Measurements from ENCODE around the gene ATP10A. TPM values are rescaled to one million over a fixed set of nuclear protein-coding genes. Genes with fewer than 3 reads are reported as not detected.

ATP10A gene
- total and polyA plus RNA-seq, 2 experiments from 2014 or later = 0.75 to 0.77 TPM

- H3K4me3 ChIP-seq = no peak overlapping the region
- no peak overlapping the region for H3K4me2 ChIP-seq
- H4K20me1 ChIP-seq (ENCODE audit: insufficient read depth, poor library complexity, severe bottlenecking) = no peaks in the 10 kb centered on the region
- TF ChIP-seq CTCF (IDR thresholded peaks at IDR 0.05; ENCODE audit: poor library complexity) = no peak
- no peak for TF ChIP-seq EZH2phosphoT487 (IDR thresholded peaks at IDR 0.05; ENCODE audit: low read depth, severe bottlenecking, unreplicated experiment)
- no peak for TF ChIP-seq EZH2 (IDR thresholded peaks at IDR 0.05; ENCODE audit: borderline replicate concordance)
- no peaks in the 10 kb centered on the region for H3K9me3 ChIP-seq (ENCODE audit: low read depth)
- H3K27me3 ChIP-seq = no peaks in the 10 kb centered on the region
- H3K27ac ChIP-seq = no peak overlapping the region
- H3K36me3 ChIP-seq (replicated peaks; ENCODE audit: insufficient read depth, low read depth) = no peaks in the 10 kb centered on the region
- no peak for DNase-seq (ENCODE audit: low spot score)
- no peaks in the 10 kb centered on the region for H3K79me2 ChIP-seq
- no peaks in the 10 kb centered on the region for H3K4me1 ChIP-seq (ENCODE audit: insufficient read depth)
- 86% methylated on average over 5 of the region's 5 CpGs for WGBS (ENCODE audit: low lambda C conversion rate, missing lambda C conversion rate)
- no peak overlapping the region for H2AFZ ChIP-seq
- no peaks in the 10 kb centered on the region for H3K9me2 ChIP-seq (replicated peaks; ENCODE audit: insufficient read depth)
Observed at GRCh38 chr15:25712961-25713355, 150.2 kb downstream of the ATP10A start.

GRCh38 chr15:25712192-25712960, 150.8 kb downstream of the ATP10A start:
- Histone ChIP-seq H3K79me2 (no peaks in the 10 kb centered on the region), H3K4me2 (no peak overlapping the region), H3K27ac (no peak overlapping the region), H4K20me1 (ENCODE audit: insufficient read depth, poor library complexity, severe bottlenecking) (no peaks in the 10 kb centered on the region), H2AFZ (no peak overlapping the region), H3K9me3 (ENCODE audit: low read depth) (no peaks in the 10 kb centered on the region), H3K36me3 (replicated peaks; ENCODE audit: insufficient read depth, low read depth) (no peaks in the 10 kb centered on the region), H3K4me1 (ENCODE audit: insufficient read depth) (no peaks in the 10 kb centered on the region), H3K4me3 (no peak overlapping the region), H3K27me3 (no peaks in the 10 kb centered on the region), H3K9me2 (replicated peaks; ENCODE audit: insufficient read depth) (no peaks in the 10 kb centered on the region)
- WGBS (ENCODE audit: low lambda C conversion rate, missing lambda C conversion rate) = 93% methylated on average over 9 of the region's 9 CpGs
- no peak for DNase-seq (ENCODE audit: low spot score)
- no peak for TF ChIP-seq EZH2 (IDR thresholded peaks at IDR 0.05; ENCODE audit: borderline replicate concordance)

- no peak for TF ChIP-seq EZH2phosphoT487 (IDR thresholded peaks at IDR 0.05; ENCODE audit: low read depth, severe bottlenecking, unreplicated experiment)
- no peak for TF ChIP-seq EZH2 (IDR thresholded peaks at IDR 0.05; ENCODE audit: borderline replicate concordance)
- no peak for TF ChIP-seq CTCF (IDR thresholded peaks at IDR 0.05; ENCODE audit: poor library complexity)
- H3K36me3 ChIP-seq (replicated peaks; ENCODE audit: insufficient read depth, low read depth) = no peaks in the 10 kb centered on the region
- no peak for DNase-seq (ENCODE audit: low spot score)
- H3K4me3 ChIP-seq = no peak overlapping the region
- no peaks in the 10 kb centered on the region for H3K9me3 ChIP-seq (ENCODE audit: low read depth)
- no peak overlapping the region for H3K4me2 ChIP-seq
- no peaks in the 10 kb centered on the region for H4K20me1 ChIP-seq (ENCODE audit: insufficient read depth, poor library complexity, severe bottlenecking)
- no peaks in the 10 kb centered on the region for H3K4me1 ChIP-seq (ENCODE audit: insufficient read depth)
- WGBS (ENCODE audit: low lambda C conversion rate, missing lambda C conversion rate) = 88% methylated on average over 8 of the region's 8 CpGs
- H2AFZ ChIP-seq = no peak overlapping the region
- H3K27me3 ChIP-seq = no peaks in the 10 kb centered on the region
- H3K27ac ChIP-seq = no peak overlapping the region
- no peaks in the 10 kb centered on the region for H3K9me2 ChIP-seq (replicated peaks; ENCODE audit: insufficient read depth)
- no peaks in the 10 kb centered on the region for H3K79me2 ChIP-seq
Observed at GRCh38 chr15:25711691-25712090, 151.4 kb downstream of the ATP10A start.

GRCh38 chr15:25711164-25711563, 152.0 kb downstream of the ATP10A start:
- TF ChIP-seq CTCF (IDR thresholded peaks at IDR 0.05; ENCODE audit: poor library complexity) (no peak), EZH2 (IDR thresholded peaks at IDR 0.05; ENCODE audit: borderline replicate concordance) (no peak), EZH2phosphoT487 (IDR thresholded peaks at IDR 0.05; ENCODE audit: low read depth, severe bottlenecking, unreplicated experiment) (no peak)
- Histone ChIP-seq H2AFZ (no peak overlapping the region), H3K27ac (no peak overlapping the region), H3K79me2 (no peaks in the 10 kb centered on the region), H3K36me3 (replicated peaks; ENCODE audit: insufficient read depth, low read depth) (no peaks in the 10 kb centered on the region), H3K27me3 (no peaks in the 10 kb centered on the region), H3K9me2 (replicated peaks; ENCODE audit: insufficient read depth) (no peaks in the 10 kb centered on the region), H4K20me1 (ENCODE audit: insufficient read depth, poor library complexity, severe bottlenecking) (no peaks in the 10 kb centered on the region), H3K4me1 (ENCODE audit: insufficient read depth) (no peaks in the 10 kb centered on the region), H3K4me2 (no peak overlapping the region), H3K4me3 (no peak overlapping the region), H3K9me3 (ENCODE audit: low read depth) (no peaks in the 10 kb centered on the region)
- 88% methylated on average over 9 of the region's 9 CpGs for WGBS (ENCODE audit: low lambda C conversion rate, missing lambda C conversion rate)
- DNase-seq (ENCODE audit: low spot score) = no peak
